OCI-LY7 (cell line): Measurements from ENCODE around the gene ATP9B. TPM values are rescaled to one million over a fixed set of nuclear protein-coding genes. Genes with fewer than 3 reads are reported as not detected.

ENCODE experiments used
- BruUV-seq: library from RNA; stranded (reverse); fragments of 400-500 nt; replicated peaks from 2 replicates; lab custom pipeline; 2021; lab: Mats Ljungman, UMichigan
- CTCF ChIA-PET: fragments of 300-600 bp; sonication (Branson Sonifier 250); formaldehyde crosslinking; loops from one replicate; lab custom pipeline; 2022; ENCODE audit warnings: antibody characterized with exemption; ENCODE audit not compliant: unreplicated experiment; lab: Charles Lee
- POLR2A ChIA-PET: fragments of 300-600 bp; sonication (Branson Sonifier 250); formaldehyde crosslinking; loops from one replicate; lab custom pipeline; 2022; ENCODE audit warnings: antibody characterized with exemption; lab: Charles Lee
- DNase-seq: peaks from one replicate; pipeline ENCODE4 v3.0.0-alpha.2; 2015; ENCODE audit warnings: low spot score
- H2AFZ ChIP-seq: fragments of 200-600 bp; sonication (generic), shearing (Covaris generic); 2 replicates; pipeline ENCODE4 v1.6.1; 2014; ENCODE audit warnings: mild to moderate bottlenecking, antibody characterized with exemption, low read length, moderate library complexity
- H3K27ac ChIP-seq: fragments of 200-600 bp; sonication (generic); 2 replicates; pipeline ENCODE4 v1.5.1; 2014; ENCODE audit warnings: mixed run types, low read depth, mild to moderate bottlenecking, moderate library complexity, low read length, inconsistent platforms; ENCODE audit not compliant: poor library complexity, severe bottlenecking
- H3K36me3 ChIP-seq: fragments of 200-600 bp; sonication (generic); 2 replicates; pipeline ENCODE4 v1.6.1; 2014; ENCODE audit warnings: mild to moderate bottlenecking, antibody characterized with exemption, low read length, moderate library complexity, mixed read lengths; ENCODE audit not compliant: insufficient read depth
- H3K4me1 ChIP-seq: fragments of 200-600 bp; sonication (generic); 2 replicates; pipeline ENCODE4 v1.5.1; 2014; ENCODE audit warnings: mild to moderate bottlenecking, low read length; ENCODE audit not compliant: insufficient read depth, poor library complexity, severe bottlenecking
- H3K4me2 ChIP-seq: fragments of 200-600 bp; sonication (generic); 2 replicates; pipeline ENCODE4 v1.6.1; 2014; ENCODE audit warnings: mild to moderate bottlenecking, low read length
- H3K4me3 ChIP-seq: fragments of 200-600 bp; sonication (generic); 2 replicates; pipeline ENCODE4 v1.5.1; 2014; ENCODE audit warnings: mild to moderate bottlenecking, low read depth, low read length; ENCODE audit not compliant: poor library complexity, severe bottlenecking
- H3K79me2 ChIP-seq: fragments of 200-600 bp; sonication (generic); 2 replicates; pipeline ENCODE4 v1.6.1; 2016; ENCODE audit warnings: low read depth, mild to moderate bottlenecking, low read length, moderate library complexity, mixed read lengths; ENCODE audit not compliant: insufficient read depth
- H3K9me2 ChIP-seq: fragments of 200-600 bp; sonication (generic); 2 replicates; pipeline ENCODE4 v1.6.1; 2016; ENCODE audit warnings: mild to moderate bottlenecking, low read length, mixed read lengths; ENCODE audit not compliant: insufficient read depth
- H3K9me3 ChIP-seq: fragments of 200-600 bp; sonication (generic); 2 replicates; pipeline ENCODE4 v1.6.1; 2014; ENCODE audit warnings: mild to moderate bottlenecking, mixed run types, low read length, mixed read lengths
- H4K20me1 ChIP-seq: fragments of 200-600 bp; sonication (generic); 2 replicates; pipeline ENCODE4 v1.6.1; 2014; ENCODE audit warnings: mild to moderate bottlenecking, antibody characterized with exemption, low read length, moderate library complexity, mixed read lengths; ENCODE audit not compliant: insufficient read depth
- EZH2phosphoT487 ChIP-seq: fragments of 200-600 bp; sonication (generic); IDR thresholded peaks from 2 replicates; pipeline ENCODE4 v1.6.1; 2018; ENCODE audit warnings: low read depth, borderline replicate concordance, mild to moderate bottlenecking, mixed run types, antibody characterized with exemption, low read length, moderate library complexity, mixed read lengths
- intact Hi-C: fragments of 100-400 bp; cut with micrococcal nuclease; formaldehyde crosslinking; loops from one replicate; pipeline ENCODE4 v1.10.0; 2022; ENCODE audit not compliant: unreplicated experiment
- total RNA-seq, 2 experiments: library from RNA; depleted of rRNA in 1 of 2; stranded (reverse); fragments of >200 nt in 1 of 2; shearing (Covaris generic) in 1 of 2; gene quantifications; 2 replicates each; pipeline ENCODE4 v1.2.3, GENCODE V29; 2014 to 2022
- TF ChIP-seq, protein P1 (sequence below): fragments of 200-600 bp; sonication (generic); conservative IDR thresholded peaks from 2 replicates; pipeline ENCODE4 v1.5.1; 2014; ENCODE audit warnings: mild to moderate bottlenecking, antibody characterized with exemption, low read length, moderate library complexity, mixed read lengths

ATP9B gene
- total RNA-seq, 2 experiments from 2014 or later, result 27.1 to 36.4 TPM

DNA sequence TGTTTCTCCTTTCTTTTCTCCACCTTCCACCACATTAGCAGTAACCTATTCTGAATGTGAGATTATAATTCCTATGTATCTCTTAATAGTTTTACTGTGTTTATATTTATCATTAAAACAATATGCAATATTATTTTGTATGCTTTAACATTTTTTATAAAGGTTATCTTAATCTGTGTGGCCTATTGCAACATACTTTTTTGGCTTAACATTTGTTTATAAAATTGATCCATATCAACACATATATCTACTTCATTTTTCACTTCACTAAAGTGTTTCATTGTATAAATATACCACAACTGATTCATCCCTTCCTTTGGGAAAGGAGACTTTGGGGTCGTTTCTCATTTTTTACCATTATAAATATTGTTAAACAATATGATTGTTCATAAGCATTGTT, 48.6 kb downstream of the ATP9B start:
- Histone ChIP-seq H3K36me3 (peaks cover 32% of the 10 kb centered on the region), H3K4me1 (peaks cover 12% of the 10 kb centered on the region), H3K27ac (no peak overlapping the region), H3K9me3 (no peaks in the 10 kb centered on the region), H3K4me2 (no peak overlapping the region), H3K9me2 (no peaks in the 10 kb centered on the region), H4K20me1 (no peaks in the 10 kb centered on the region), H2AFZ (no peak overlapping the region), H3K4me3 (no peak overlapping the region), H3K79me2 (no peaks in the 10 kb centered on the region; the same call in 1 of the 2 replicates)
- DNase-seq, result no peak
- TF ChIP-seq EZH2phosphoT487, result no peak
- TF ChIP-seq, protein P1, sequence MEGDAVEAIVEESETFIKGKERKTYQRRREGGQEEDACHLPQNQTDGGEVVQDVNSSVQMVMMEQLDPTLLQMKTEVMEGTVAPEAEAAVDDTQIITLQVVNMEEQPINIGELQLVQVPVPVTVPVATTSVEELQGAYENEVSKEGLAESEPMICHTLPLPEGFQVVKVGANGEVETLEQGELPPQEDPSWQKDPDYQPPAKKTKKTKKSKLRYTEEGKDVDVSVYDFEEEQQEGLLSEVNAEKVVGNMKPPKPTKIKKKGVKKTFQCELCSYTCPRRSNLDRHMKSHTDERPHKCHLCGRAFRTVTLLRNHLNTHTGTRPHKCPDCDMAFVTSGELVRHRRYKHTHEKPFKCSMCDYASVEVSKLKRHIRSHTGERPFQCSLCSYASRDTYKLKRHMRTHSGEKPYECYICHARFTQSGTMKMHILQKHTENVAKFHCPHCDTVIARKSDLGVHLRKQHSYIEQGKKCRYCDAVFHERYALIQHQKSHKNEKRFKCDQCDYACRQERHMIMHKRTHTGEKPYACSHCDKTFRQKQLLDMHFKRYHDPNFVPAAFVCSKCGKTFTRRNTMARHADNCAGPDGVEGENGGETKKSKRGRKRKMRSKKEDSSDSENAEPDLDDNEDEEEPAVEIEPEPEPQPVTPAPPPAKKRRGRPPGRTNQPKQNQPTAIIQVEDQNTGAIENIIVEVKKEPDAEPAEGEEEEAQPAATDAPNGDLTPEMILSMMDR, result no peak
- ChIA-PET CTCF (no interaction called here), POLR2A (no interaction called here)
- intact Hi-C loops, result no loop called here
- BruUV-seq, result no TSS peak

DNA sequence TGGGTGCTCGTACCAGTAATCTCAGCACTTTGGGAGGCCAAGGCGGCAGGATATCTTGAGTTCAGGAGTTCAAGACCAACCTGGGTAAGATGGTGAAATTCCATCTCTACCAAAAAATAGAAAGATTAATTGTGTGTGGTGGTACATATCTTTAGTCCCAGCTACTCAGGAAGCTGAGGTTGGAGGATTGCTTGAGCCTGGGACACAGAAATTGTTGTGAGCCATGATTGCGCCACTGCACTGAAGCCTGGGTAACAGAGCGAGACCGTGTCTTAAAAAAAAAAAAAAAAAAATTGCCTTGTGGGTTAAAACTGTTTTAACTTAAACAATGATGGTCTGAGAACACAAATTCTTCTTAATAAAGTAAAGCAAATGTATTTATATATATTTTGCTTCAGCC, 49.6 kb downstream of the ATP9B start:
- ChIA-PET POLR2A (no interaction called here), CTCF (no interaction called here)
- Histone ChIP-seq H3K4me3 (no peak overlapping the region), H3K27ac (no peak overlapping the region), H2AFZ (no peak overlapping the region), H3K79me2 (no peaks in the 10 kb centered on the region), H3K36me3 (peaks cover 30% of the 10 kb centered on the region), H3K4me1 (peaks cover 12% of the 10 kb centered on the region), H4K20me1 (no peaks in the 10 kb centered on the region), H3K4me2 (no peak overlapping the region), H3K9me2 (no peaks in the 10 kb centered on the region), H3K9me3 (no peaks in the 10 kb centered on the region)
- no TSS peak for BruUV-seq
- intact Hi-C loops, result no loop called here
- no peak for TF ChIP-seq EZH2phosphoT487
- TF ChIP-seq, protein P1, result no peak
- DNase-seq, result no peak

DNA sequence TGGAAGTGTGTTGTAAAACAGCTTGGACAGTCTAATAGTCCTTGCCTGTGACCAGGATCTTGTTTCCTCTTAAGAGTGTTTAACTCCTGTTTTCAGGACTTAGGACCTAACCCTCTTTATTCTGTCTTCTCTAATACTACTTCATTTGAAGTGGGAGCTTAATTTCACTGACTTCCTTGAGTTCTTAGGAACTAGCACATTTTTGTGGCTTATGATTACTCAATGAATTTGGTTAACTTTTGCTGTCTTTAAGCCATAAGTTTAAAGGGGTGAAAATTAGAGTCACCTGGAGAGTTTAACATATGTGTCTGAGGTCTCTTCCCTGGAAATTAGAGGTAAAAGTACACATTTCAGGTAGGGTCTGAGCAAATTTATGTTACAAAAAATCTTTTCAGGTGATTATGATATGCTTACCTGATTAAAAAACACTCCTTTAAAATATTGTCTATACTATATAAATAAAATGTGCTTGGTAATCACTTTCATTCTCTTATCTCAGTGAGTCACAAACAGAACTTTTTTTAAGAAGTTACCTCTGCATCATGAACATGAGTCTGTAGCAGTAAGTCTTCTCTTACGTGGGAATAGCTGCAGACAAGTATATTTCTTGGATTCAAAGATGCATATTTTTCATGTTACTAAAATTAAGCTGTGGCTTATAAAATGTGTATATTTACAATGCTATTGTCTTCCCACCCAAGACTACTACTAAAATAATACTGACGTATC, 52.7 kb downstream of the ATP9B start:
- CTCF ChIA-PET, result no interaction called here
- Histone ChIP-seq H4K20me1 (no peaks in the 10 kb centered on the region), H2AFZ (no peak overlapping the region), H3K9me2 (no peaks in the 10 kb centered on the region), H3K4me2 (no peak overlapping the region), H3K79me2 (no peaks in the 10 kb centered on the region), H3K27ac (no peak overlapping the region), H3K4me3 (no peak overlapping the region), H3K36me3 (peaks cover 24% of the 10 kb centered on the region), H3K9me3 (no peaks in the 10 kb centered on the region), H3K4me1 (peaks cover 12% of the 10 kb centered on the region)
- TF ChIP-seq EZH2phosphoT487, result no peak
- TF ChIP-seq, protein P1, result no peak
- no TSS peak for BruUV-seq
- DNase-seq, result no peak
- intact Hi-C loops, result no loop called here
- POLR2A ChIA-PET, result no interaction called here
